IMR-90 (cell line): ENCODE measurements around the gene IL36RN. TPM values are rescaled to one million over a fixed set of nuclear protein-coding genes. Genes with fewer than 3 reads are reported as not detected.

Source experiments
- ATAC-seq: fragments of 200-7000 bp; cut with Tn5 transposase; 2 replicates; pipeline ENCODE4 v1.9.1; 2020; ENCODE audit warnings: low read depth, mild to moderate bottlenecking, moderate library complexity
- BruUV-seq: library from RNA; stranded (reverse); fragments of 400-500 nt; replicated peaks from 2 replicates; lab custom pipeline; 2021; lab: Mats Ljungman, UMichigan
- CTCF ChIA-PET: fragments of 300-600 bp; formaldehyde crosslinking; extraction: SDS; loops from one replicate; lab custom pipeline; 2021; ENCODE audit warnings: antibody characterized with exemption; lab: Yijun Ruan, JAX
- POLR2A ChIA-PET: fragments of 300-600 bp; sonication (Branson Sonifier 250); formaldehyde crosslinking; loops from one replicate; lab custom pipeline; 2022; ENCODE audit warnings: antibody characterized with exemption; ENCODE audit not compliant: unreplicated experiment; lab: Charles Lee
- DNase-seq: peaks from one replicate; pipeline ENCODE4 v3.0.0; 2013
- H2AFZ ChIP-seq: replicated peaks from 2 replicates; pipeline ENCODE3; 2013; ENCODE audit warnings: low read length, mild to moderate bottlenecking; ENCODE audit not compliant: poor library complexity
- H2AK5ac ChIP-seq: 2 replicates; pipeline ENCODE4 v1.6.1; 2013; ENCODE audit warnings: low read depth, low read length, inconsistent platforms
- H2AK9ac ChIP-seq: replicated peaks from 2 replicates; pipeline ENCODE3; 2013; ENCODE audit warnings: mild to moderate bottlenecking, low read depth, low read length, moderate library complexity; ENCODE audit not compliant: poor library complexity
- H2BK120ac ChIP-seq: 2 replicates; pipeline ENCODE4 v1.6.1; 2013; ENCODE audit warnings: low read depth, low read length, inconsistent platforms
- H2BK15ac ChIP-seq: 3 replicates; pipeline ENCODE4 v1.6.1; 2013; ENCODE audit warnings: low read depth, low read length, inconsistent platforms
- H2BK20ac ChIP-seq: 2 replicates; pipeline ENCODE4 v1.6.1; 2013; ENCODE audit warnings: low read depth, mild to moderate bottlenecking, inconsistent platforms, low read length, moderate library complexity
- H2BK5ac ChIP-seq: 2 replicates; pipeline ENCODE4 v1.6.1; 2013; ENCODE audit warnings: mild to moderate bottlenecking, low read depth, low read length, inconsistent platforms; ENCODE audit not compliant: poor library complexity, severe bottlenecking
- H3K14ac ChIP-seq: replicated peaks from 2 replicates; pipeline ENCODE4 v1.6.1; 2013; ENCODE audit warnings: low read depth, low read length, inconsistent platforms
- H3K18ac ChIP-seq: 2 replicates; pipeline ENCODE4 v1.6.1; 2013; ENCODE audit warnings: low read depth, low read length, control low read depth
- H3K23ac ChIP-seq: 2 replicates; pipeline ENCODE4 v1.6.1; 2013; ENCODE audit warnings: low read depth, low read length, inconsistent platforms
- H3K27ac ChIP-seq: 2 replicates; pipeline ENCODE4 v1.5.1; 2013; ENCODE audit warnings: mild to moderate bottlenecking, control low read depth, low read length; ENCODE audit not compliant: insufficient read depth
- H3K27me3 ChIP-seq: 2 replicates; pipeline ENCODE4 v1.6.1; 2013; ENCODE audit warnings: low read length; ENCODE audit not compliant: control insufficient read depth, insufficient read depth
- H3K36me3 ChIP-seq: 2 replicates; pipeline ENCODE4 v1.6.1; 2013; ENCODE audit warnings: low read length, mixed read lengths; ENCODE audit not compliant: control insufficient read depth, insufficient read depth
- H3K4ac ChIP-seq: 2 replicates; pipeline ENCODE4 v1.6.1; 2013; ENCODE audit warnings: low read depth, low read length, inconsistent platforms
- H3K4me1 ChIP-seq: 2 replicates; pipeline ENCODE4 v1.6.1; 2013; ENCODE audit warnings: low read length, mixed read lengths; ENCODE audit not compliant: control insufficient read depth, insufficient read depth
- H3K4me2 ChIP-seq: 2 replicates; pipeline ENCODE4 v1.6.1; 2013; ENCODE audit warnings: low read depth, mild to moderate bottlenecking, control low read depth, low read length, moderate library complexity
- H3K4me3 ChIP-seq: 2 replicates; pipeline ENCODE4 v1.5.1; 2013; ENCODE audit warnings: low read depth, mild to moderate bottlenecking, control low read depth, low read length, moderate library complexity; ENCODE audit not compliant: insufficient read depth
- H3K56ac ChIP-seq: 2 replicates; pipeline ENCODE4 v1.6.1; 2013; ENCODE audit warnings: low read length, inconsistent platforms; ENCODE audit not compliant: insufficient read depth; ENCODE audit errors: extremely low read depth
- H3K79me1 ChIP-seq, 2 experiments: 2 replicates each; pipeline ENCODE4 v1.6.1; 2013; ENCODE audit warnings: low read length in 2 of 2, inconsistent platforms in 1 of 2, low read depth in 1 of 2
- H3K9ac ChIP-seq: 2 replicates; pipeline ENCODE4 v1.6.1; 2013; ENCODE audit warnings: low read depth, low read length, control low read depth
- H3K9me1 ChIP-seq: 2 replicates; pipeline ENCODE4 v1.6.1; 2013; ENCODE audit warnings: low read length, inconsistent platforms; ENCODE audit not compliant: insufficient read depth
- H3K9me3 ChIP-seq: 2 replicates; pipeline ENCODE4 v1.6.1; 2013; ENCODE audit warnings: low read length; ENCODE audit not compliant: control insufficient read depth, insufficient read depth
- H4K20me1 ChIP-seq: 2 replicates; pipeline ENCODE4 v1.6.1; 2013; ENCODE audit warnings: low read length, inconsistent platforms; ENCODE audit not compliant: insufficient read depth
- H4K5ac ChIP-seq: 2 replicates; pipeline ENCODE4 v1.6.1; 2013; ENCODE audit warnings: mild to moderate bottlenecking, low read depth, low read length, control low read depth
- H4K8ac ChIP-seq, 2 experiments: 2 replicates each; pipeline ENCODE4 v1.6.1; 2013; ENCODE audit warnings: low read depth in 2 of 2, low read length in 2 of 2, control low read depth in 1 of 2, inconsistent platforms in 1 of 2
- H4K91ac ChIP-seq: 2 replicates; pipeline ENCODE4 v1.6.1; 2013; ENCODE audit warnings: low read depth, low read length, inconsistent platforms; ENCODE audit not compliant: insufficient read depth
- BHLHE40 ChIP-seq: fragments of 150-350 bp; IDR thresholded peaks from 2 replicates; pipeline ENCODE4 v1.6.1; 2016; ENCODE audit warnings: mild to moderate bottlenecking, low read depth, low read length
- MAFK ChIP-seq: IDR thresholded peaks from 2 replicates; pipeline ENCODE4 v1.6.1; 2012; ENCODE audit warnings: low read depth, low read length, improper control_type of control experiment
- RCOR1 ChIP-seq: IDR thresholded peaks from 2 replicates; pipeline ENCODE4 v1.6.1; 2012; ENCODE audit warnings: mild to moderate bottlenecking, low read length, improper control_type of control experiment; ENCODE audit not compliant: insufficient replicate concordance
- RFX5 ChIP-seq: IDR thresholded peaks from 2 replicates; pipeline ENCODE4 v1.8.0; 2012; ENCODE audit warnings: low read depth, mild to moderate bottlenecking, low read length, moderate library complexity
- dilution Hi-C: fragments of 300-500 bp; cut with HindIII; formaldehyde crosslinking; loops from one replicate; pipeline ENCODE4 v1.14.3; 2018; ENCODE audit warnings: low sequenced_read_pairs; ENCODE audit not compliant: unreplicated experiment
- in situ Hi-C: fragments of 300-500 bp; cut with MboI; formaldehyde crosslinking; loops from 3 replicates; pipeline ENCODE4 v1.14.3; 2019; ENCODE audit warnings: low sequenced_read_pairs, inconsistent platforms, mixed read lengths
- intact Hi-C: fragments of 100-400 bp; cut with micrococcal nuclease; formaldehyde crosslinking; loops from 2 replicates; pipeline ENCODE4 v1.10.0; 2022
- polyA plus RNA-seq, 3 experiments: library from polyadenylated mRNA; depleted of rRNA; stranded (reverse); fragments of >200 nt; gene quantifications; 2 replicates each; pipeline ENCODE4 v1.2.3, GENCODE V29; 2012; ENCODE audit warnings: low replicate concordance in 1 of 3
- total RNA-seq: library from RNA; depleted of rRNA; stranded (reverse); fragments of >200 nt; gene quantifications from 2 replicates; pipeline ENCODE4 v1.2.3, GENCODE V29; 2012
- TF ChIP-seq, protein P1 (sequence below): conservative IDR thresholded peaks from 2 replicates; pipeline ENCODE4 v1.5.1; 2012; ENCODE audit warnings: mild to moderate bottlenecking, low read depth, low read length, improper control_type of control experiment
- TF ChIP-seq, protein P2 (sequence below): fragments of 150-350 bp; IDR thresholded peaks from 2 replicates; pipeline ENCODE4 v1.6.1; 2017; ENCODE audit warnings: mild to moderate bottlenecking, antibody characterized with exemption, low read length, low read depth
- TF ChIP-seq, protein P3 (sequence below): fragments of 150-350 bp; IDR thresholded peaks from 2 replicates; pipeline ENCODE4 v1.6.1; 2016; ENCODE audit warnings: low read depth, mild to moderate bottlenecking, low read length, moderate library complexity, borderline replicate concordance

The IL36RN gene
- total and polyA plus RNA-seq, 2 of the 4 experiments (the other 2 are of a cell fraction) = not detected

DNA sequence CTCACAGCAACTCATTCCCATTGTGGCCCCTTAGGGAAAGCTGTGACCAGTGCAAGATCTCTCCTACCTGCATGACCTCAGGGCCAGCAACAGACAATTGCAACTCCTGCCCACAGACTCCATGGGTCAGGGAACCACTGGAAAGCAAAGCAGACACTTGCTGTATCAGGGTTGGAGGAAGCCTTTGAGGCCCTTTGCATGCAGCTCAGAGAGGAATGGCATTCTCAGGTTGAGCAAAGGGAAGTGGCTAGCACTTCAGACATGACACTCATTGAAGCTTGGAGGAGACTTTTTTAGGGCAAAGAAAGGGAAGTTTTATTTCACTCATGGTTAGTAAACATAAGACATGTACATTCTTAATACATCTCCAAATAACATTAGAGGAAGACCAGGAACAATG, 30.9 kb downstream of the IL36RN start:
- intact Hi-C loops (no loop called here), in situ Hi-C loops (no loop called here), dilution Hi-C loops (no loop called here)
- no peak overlapping the region for H2BK20ac ChIP-seq
- H2AK9ac ChIP-seq = no peak overlapping the region
- no peak overlapping the region for H3K56ac ChIP-seq
- H3K27ac ChIP-seq = no peak overlapping the region
- H2AK5ac ChIP-seq = no peak overlapping the region
- ChIA-PET POLR2A (no interaction called here), CTCF (no interaction called here)
- H2BK15ac ChIP-seq = no peak overlapping the region
- H3K27me3 ChIP-seq = peaks cover 6% of the 10 kb centered on the region; the same call in 1 of the 2 replicates
- no peak overlapping the region for H4K5ac ChIP-seq
- no peaks in the 10 kb centered on the region for H3K4me1 ChIP-seq
- H3K9me1 ChIP-seq = no peaks in the 10 kb centered on the region
- no peaks in the 10 kb centered on the region for H4K20me1 ChIP-seq
- H3K23ac ChIP-seq = no peak overlapping the region
- no peak overlapping the region for H2BK5ac ChIP-seq
- no peak overlapping the region for H2BK120ac ChIP-seq
- no TSS peak for BruUV-seq
- no peak overlapping the region for H3K14ac ChIP-seq
- H3K18ac ChIP-seq = no peak overlapping the region
- H3K36me3 ChIP-seq = no peaks in the 10 kb centered on the region
- no peak overlapping the region for H3K9ac ChIP-seq
- ATAC-seq (no peak), DNase-seq (no peak)
- H3K4me3 ChIP-seq = no peak overlapping the region
- no peak overlapping the region for H3K4me2 ChIP-seq
- no peak overlapping the region for H4K8ac ChIP-seq
- H3K9me3 ChIP-seq = no peaks in the 10 kb centered on the region
- H4K91ac ChIP-seq = no peak overlapping the region
- no peak overlapping the region for H3K4ac ChIP-seq
- H2AFZ ChIP-seq = no peak overlapping the region
- no peaks in the 10 kb centered on the region for H3K79me1 ChIP-seq
- TF ChIP-seq, protein P1, sequence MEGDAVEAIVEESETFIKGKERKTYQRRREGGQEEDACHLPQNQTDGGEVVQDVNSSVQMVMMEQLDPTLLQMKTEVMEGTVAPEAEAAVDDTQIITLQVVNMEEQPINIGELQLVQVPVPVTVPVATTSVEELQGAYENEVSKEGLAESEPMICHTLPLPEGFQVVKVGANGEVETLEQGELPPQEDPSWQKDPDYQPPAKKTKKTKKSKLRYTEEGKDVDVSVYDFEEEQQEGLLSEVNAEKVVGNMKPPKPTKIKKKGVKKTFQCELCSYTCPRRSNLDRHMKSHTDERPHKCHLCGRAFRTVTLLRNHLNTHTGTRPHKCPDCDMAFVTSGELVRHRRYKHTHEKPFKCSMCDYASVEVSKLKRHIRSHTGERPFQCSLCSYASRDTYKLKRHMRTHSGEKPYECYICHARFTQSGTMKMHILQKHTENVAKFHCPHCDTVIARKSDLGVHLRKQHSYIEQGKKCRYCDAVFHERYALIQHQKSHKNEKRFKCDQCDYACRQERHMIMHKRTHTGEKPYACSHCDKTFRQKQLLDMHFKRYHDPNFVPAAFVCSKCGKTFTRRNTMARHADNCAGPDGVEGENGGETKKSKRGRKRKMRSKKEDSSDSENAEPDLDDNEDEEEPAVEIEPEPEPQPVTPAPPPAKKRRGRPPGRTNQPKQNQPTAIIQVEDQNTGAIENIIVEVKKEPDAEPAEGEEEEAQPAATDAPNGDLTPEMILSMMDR = no peak
- TF ChIP-seq MAFK (no peak), RCOR1 (no peak), RFX5 (no peak), BHLHE40 (no peak)
- TF ChIP-seq, protein P2, sequence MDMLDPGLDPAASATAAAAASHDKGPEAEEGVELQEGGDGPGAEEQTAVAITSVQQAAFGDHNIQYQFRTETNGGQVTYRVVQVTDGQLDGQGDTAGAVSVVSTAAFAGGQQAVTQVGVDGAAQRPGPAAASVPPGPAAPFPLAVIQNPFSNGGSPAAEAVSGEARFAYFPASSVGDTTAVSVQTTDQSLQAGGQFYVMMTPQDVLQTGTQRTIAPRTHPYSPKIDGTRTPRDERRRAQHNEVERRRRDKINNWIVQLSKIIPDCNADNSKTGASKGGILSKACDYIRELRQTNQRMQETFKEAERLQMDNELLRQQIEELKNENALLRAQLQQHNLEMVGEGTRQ = no peak
- TF ChIP-seq, protein P3, sequence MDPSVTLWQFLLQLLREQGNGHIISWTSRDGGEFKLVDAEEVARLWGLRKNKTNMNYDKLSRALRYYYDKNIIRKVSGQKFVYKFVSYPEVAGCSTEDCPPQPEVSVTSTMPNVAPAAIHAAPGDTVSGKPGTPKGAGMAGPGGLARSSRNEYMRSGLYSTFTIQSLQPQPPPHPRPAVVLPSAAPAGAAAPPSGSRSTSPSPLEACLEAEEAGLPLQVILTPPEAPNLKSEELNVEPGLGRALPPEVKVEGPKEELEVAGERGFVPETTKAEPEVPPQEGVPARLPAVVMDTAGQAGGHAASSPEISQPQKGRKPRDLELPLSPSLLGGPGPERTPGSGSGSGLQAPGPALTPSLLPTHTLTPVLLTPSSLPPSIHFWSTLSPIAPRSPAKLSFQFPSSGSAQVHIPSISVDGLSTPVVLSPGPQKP = no peak
